GM12878 (cell line): ENCODE results near the gene SBNO2. TPM values are rescaled to one million over a fixed set of nuclear protein-coding genes. Genes with fewer than 3 reads are reported as not detected.

ENCODE experiments used
- ATAC-seq: fragments of 200-7000 bp; cut with Tn5 transposase; 3 replicates; pipeline ENCODE4 v1.9.1; 2020; ENCODE audit warnings: mild to moderate bottlenecking, moderate library complexity
- BruUV-seq: library from RNA; stranded (reverse); fragments of 400-500 nt; replicated peaks from 2 replicates; lab custom pipeline; 2021; lab: Mats Ljungman, UMichigan
- CTCF ChIA-PET: fragments of 300-600 bp; sonication (Branson Sonifier 250); formaldehyde crosslinking; extraction: SDS; loops from one replicate; lab custom pipeline; 2021; ENCODE audit warnings: inconsistent platforms; lab: Yijun Ruan, JAX
- POLR2A ChIA-PET: fragments of 350-600 bp; formaldehyde crosslinking; extraction: SDS; loops from one replicate; lab custom pipeline; 2021; ENCODE audit warnings: inconsistent platforms; lab: Charles Lee
- RAD21 ChIA-PET: fragments of 300-600 bp; sonication (Branson Sonifier 250); formaldehyde crosslinking; loops from one replicate; lab custom pipeline; 2023; ENCODE audit warnings: antibody characterized with exemption; ENCODE audit not compliant: unreplicated experiment; lab: Charles Lee
- SMC1A ChIA-PET: fragments of 300-600 bp; sonication (Branson Sonifier 250); formaldehyde crosslinking; loops from one replicate; lab custom pipeline; 2023; ENCODE audit not compliant: unreplicated experiment, uncharacterized antibody; lab: Charles Lee
- DNase-seq: peaks from one replicate; pipeline ENCODE4 v3.0.0-alpha.2; 2011; ENCODE audit warnings: low read depth, low spot score
- FAIRE-seq: peaks from 3 replicates; lab custom pipeline; 2011; peaks lifted over from hg19 to GRCh38; lab: Jason Lieb, UNC
- H2AFZ ChIP-seq: 2 replicates; pipeline ENCODE4 v1.6.0; 2011; ENCODE audit warnings: low read depth, low read length, control low read depth; ENCODE audit not compliant: control insufficient read depth
- H3K27ac ChIP-seq: 2 replicates; pipeline ENCODE4 v1.5.1; 2011; ENCODE audit warnings: control low read depth; ENCODE audit not compliant: control insufficient read depth, insufficient read depth
- H3K27me3 ChIP-seq, 2 experiments: replicated peaks in 1 of 2; 2 replicates each; pipeline versions ENCODE4 v1.6.0 to v1.6.1; 2011; ENCODE audit warnings: low read length in 1 of 2; ENCODE audit not compliant: control insufficient read depth in 2 of 2, insufficient read depth in 2 of 2
- H3K36me3 ChIP-seq, 2 experiments: 2 replicates each; pipeline ENCODE4 v1.5.1; 2011; ENCODE audit warnings: low read length in 1 of 2; ENCODE audit not compliant: control insufficient read depth in 2 of 2, insufficient read depth in 2 of 2
- H3K4me1 ChIP-seq: 2 replicates; pipeline ENCODE4 v1.6.1; 2011; ENCODE audit warnings: mild to moderate bottlenecking, low read length, moderate library complexity, mixed read lengths; ENCODE audit not compliant: control insufficient read depth, insufficient read depth
- H3K4me2 ChIP-seq: 2 replicates; pipeline ENCODE4 v1.6.0; 2011; ENCODE audit warnings: control low read depth; ENCODE audit not compliant: control insufficient read depth, insufficient read depth
- H3K4me3 ChIP-seq: fragments of 200-600 bp; sonication (generic); 2 replicates; pipeline ENCODE4 v1.5.1; 2016
- H3K79me2 ChIP-seq: 2 replicates; pipeline ENCODE4 v1.6.0; 2011; ENCODE audit warnings: low read length; ENCODE audit not compliant: control insufficient read depth, insufficient read depth
- H3K9ac ChIP-seq: 2 replicates; pipeline ENCODE4 v1.8.0; 2011; ENCODE audit warnings: low read length, control low read depth, mixed read lengths; ENCODE audit not compliant: control insufficient read depth, insufficient read depth
- H3K9me3 ChIP-seq: replicated peaks from 3 replicates; pipeline ENCODE4 v1.5.1; 2011; ENCODE audit warnings: mild to moderate bottlenecking, low read length; ENCODE audit not compliant: control insufficient read depth, insufficient read depth
- H4K20me1 ChIP-seq: 2 replicates; pipeline ENCODE4 v1.6.0; 2011; ENCODE audit not compliant: control insufficient read depth, insufficient read depth
- CHD4 ChIP-seq: fragments of 200-600 bp; sonication (generic); IDR thresholded peaks from 2 replicates; pipeline ENCODE4 v1.6.1; 2016; ENCODE audit warnings: mild to moderate bottlenecking
- FOXM1 ChIP-seq: IDR thresholded peaks from 2 replicates; pipeline ENCODE4 v1.6.1; 2012; ENCODE audit warnings: low read depth, mild to moderate bottlenecking, inconsistent platforms, low read length, moderate library complexity
- HDAC6 ChIP-seq: fragments of 200-600 bp; sonication (generic); IDR thresholded peaks from one replicate; pipeline ENCODE4 v1.8.0; 2017; ENCODE audit warnings: antibody characterized with exemption; ENCODE audit not compliant: unreplicated experiment
- IKZF1 ChIP-seq: fragments of 450-650 bp; conservative IDR thresholded peaks from 2 replicates; pipeline ENCODE4 v1.6.1; 2017; ENCODE audit warnings: antibody characterized with exemption, mild to moderate bottlenecking
- MEF2B ChIP-seq: fragments of 450-650 bp; IDR thresholded peaks from 2 replicates; pipeline ENCODE4 v1.6.1; 2018; ENCODE audit warnings: mild to moderate bottlenecking, moderate library complexity; ENCODE audit not compliant: partially characterized antibody, poor library complexity, severe bottlenecking
- NFIC ChIP-seq: IDR thresholded peaks from 2 replicates; pipeline ENCODE4 v1.6.1; 2012; ENCODE audit warnings: low read depth, mild to moderate bottlenecking, inconsistent platforms, low read length, moderate library complexity
- RCOR1 ChIP-seq: conservative IDR thresholded peaks from 2 replicates; pipeline ENCODE4 v1.6.1; 2012; ENCODE audit warnings: low read depth, low read length, improper control_type of control experiment
- RFX5 ChIP-seq: IDR thresholded peaks from 2 replicates; pipeline ENCODE4 v1.6.1; 2011; ENCODE audit warnings: low read depth, low read length, improper control_type of control experiment
- SMAD1 ChIP-seq: fragments of 450-650 bp; IDR thresholded peaks from 2 replicates; pipeline ENCODE4 v1.6.1; 2018; ENCODE audit warnings: mild to moderate bottlenecking, low read depth; ENCODE audit not compliant: partially characterized antibody
- SMAD5 ChIP-seq: IDR thresholded peaks from 2 replicates; pipeline ENCODE4 v1.6.1; 2016; ENCODE audit warnings: antibody characterized with exemption, low read depth
- SPI1 ChIP-seq: IDR thresholded peaks from 2 replicates; pipeline ENCODE4 v1.6.1; 2011; ENCODE audit warnings: low read depth, mild to moderate bottlenecking, low read length, moderate library complexity, borderline replicate concordance; ENCODE audit not compliant: insufficient read depth
- SUZ12 ChIP-seq: fragments of 200-600 bp; sonication (generic); IDR thresholded peaks from one replicate; pipeline ENCODE4 v1.6.1; 2018; ENCODE audit warnings: antibody characterized with exemption, mild to moderate bottlenecking; ENCODE audit not compliant: unreplicated experiment
- TCF12 ChIP-seq: IDR thresholded peaks from 2 replicates; pipeline ENCODE4 v1.6.1; 2011; ENCODE audit warnings: low read depth, mild to moderate bottlenecking, low read length
- YY1 ChIP-seq: IDR thresholded peaks from 2 replicates; pipeline ENCODE4 v1.6.1; 2011; ENCODE audit warnings: low read depth, mild to moderate bottlenecking, low read length
- ZBTB4 ChIP-seq: fragments of 450-650 bp; formaldehyde crosslinking; IDR thresholded peaks from 2 replicates; pipeline ENCODE4 v1.4.0; 2022; ENCODE audit warnings: mild to moderate bottlenecking, moderate library complexity
- WGBS: methylation state at CpG from one replicate; pipeline ENCODE4 v1.1.6; 2016; ENCODE audit warnings: low lambda C conversion rate; ENCODE audit not compliant: insufficient replicate concordance, insufficient coverage; ENCODE audit errors: missing lambda C conversion rate; 5-methylcytosine and 5-hydroxymethylcytosine counted together
- in situ Hi-C: fragments of 300-500 bp; cut with MboI; formaldehyde crosslinking; loops from 9 replicates; pipeline ENCODE4 v1.14.3; 2018; ENCODE audit warnings: mixed read lengths
- intact Hi-C: fragments of 100-400 bp; cut with micrococcal nuclease; formaldehyde crosslinking; loops from one replicate; pipeline ENCODE4 v1.14.2; 2022; ENCODE audit not compliant: unreplicated experiment
- polyA plus RNA-seq, 11 experiments: library from polyadenylated mRNA; depleted of rRNA in 4 of 11; unstranded in 6 of 11; stranded (reverse) in 5 of 11; fragments of >200 nt; fragmentation: Nextera tagmentation in 4 of 11; fragmentation: Illumina TruSeq in 1 of 11; extraction: Ambion mirVana in 4 of 11; extraction: Trizol in 1 of 11; gene quantifications; 1 replicate in 1 of 11; 2 replicates in 10 of 11; pipeline versions ENCODE4 v1.2.1 to v1.2.3, GENCODE V29; 2011 to 2016; ENCODE audit warnings: inconsistent platforms in 2 of 11, missing spikeins in 2 of 11, low read depth in 1 of 11
- total RNA-seq, 4 experiments: library from RNA; depleted of rRNA in 3 of 4; stranded (reverse); fragments of >200 nt in 3 of 4; fragmentation: Illumina TruSeq in 1 of 4; extraction: Trizol in 1 of 4; gene quantifications; 2 replicates each; pipeline versions ENCODE4 v1.2.1 to v1.2.3, GENCODE V29; 2013 to 2021
- TF ChIP-seq, protein P1 (sequence below): fragments of 450-650 bp; IDR thresholded peaks from 2 replicates; pipeline ENCODE4 v1.6.1; 2016; ENCODE audit warnings: mild to moderate bottlenecking
- TF ChIP-seq, protein P2 (sequence below): IDR thresholded peaks from 2 replicates; pipeline ENCODE4 v1.6.1; 2011; ENCODE audit warnings: mild to moderate bottlenecking, low read depth, low read length, moderate library complexity; ENCODE audit not compliant: insufficient replicate concordance

Gene SBNO2
- total and polyA plus RNA-seq, 10 of the 15 experiments (the other 5 are each of a cell fraction or from before 2014, with no cell fraction given) = 0.08 to 44.6 (median 5.4) TPM

- Histone ChIP-seq H3K9me3 (no peaks in the 10 kb centered on the region), H3K79me2 (peaks cover 38% of the 10 kb centered on the region), H3K9ac (peak overlapping the region; percentile 86), H2AFZ (no peak overlapping the region), H3K4me1 (peaks cover 34% of the 10 kb centered on the region), H3K36me3 (peaks cover 0 to 15% of the 10 kb centered on the region in 2 experiments; a peak in 3 of 4 replicates), H3K27ac (peak overlapping the region; percentile 86), H3K27me3 (no peaks in the 10 kb centered on the region), H4K20me1 (no peaks in the 10 kb centered on the region; the same call in 1 of the 2 replicates), H3K4me3 (peak overlapping the region; percentile 91), H3K4me2 (peak overlapping the region; percentile 99)
- intact Hi-C loops (loop anchor here (5.0 kb wide), 1 partner anchor 40 kb away; the partner anchor contains the start of gene SBNO2), in situ Hi-C loops (no loop called here)
- peak; percentile 76 for ATAC-seq
- peak; percentile 81 for FAIRE-seq
- BruUV-seq = no TSS peak
- 2% methylated on average over 64 of the region's 64 CpGs for WGBS
- RAD21 ChIA-PET = interaction anchor here (0.6 to 1.4 kb wide), 2 partner anchors 19 to 84 kb away, joined by 3 to 9 read pairs; no protein-coding TSS in a partner anchor
- DNase-seq = peak; percentile 21
- POLR2A ChIA-PET = interaction anchor here (0.8 to 2.1 kb wide), 2 partner anchors 18 to 35 kb away, joined by 4 to 8 read pairs; no protein-coding TSS in a partner anchor
- CTCF ChIA-PET = interaction anchor here (1.3 to 1.8 kb wide), 3 partner anchors 18 to 74 kb away, joined by 3 to 9 read pairs (median 4); no protein-coding TSS in a partner anchor
- SMC1A ChIA-PET = interaction anchor here (1.0 to 2.5 kb wide), 3 partner anchors 18 to 43 kb away, joined by 3 to 7 read pairs (median 3); partner anchors contain the start of gene SBNO2
- TF ChIP-seq SUZ12 (no peak), MEF2B (peak; percentile 13), FOXM1 (no peak), RCOR1 (no peak), IKZF1 (peak; percentile 65), RFX5 (no peak), TCF12 (0 out of 2 replicates have a peak, but pooled peaks have one; percentile 3), CHD4 (no peak), SMAD1 (no peak), ZBTB4 (CRISPR knock-in tag) (no peak), HDAC6 (no peak), YY1 (peak; percentile 67; the same call in 1 of the 2 replicates), SPI1 (peak; percentile 28; the same call in 1 of the 2 replicates), SMAD5 (no peak), NFIC (no peak)
- TF ChIP-seq, protein P1, sequence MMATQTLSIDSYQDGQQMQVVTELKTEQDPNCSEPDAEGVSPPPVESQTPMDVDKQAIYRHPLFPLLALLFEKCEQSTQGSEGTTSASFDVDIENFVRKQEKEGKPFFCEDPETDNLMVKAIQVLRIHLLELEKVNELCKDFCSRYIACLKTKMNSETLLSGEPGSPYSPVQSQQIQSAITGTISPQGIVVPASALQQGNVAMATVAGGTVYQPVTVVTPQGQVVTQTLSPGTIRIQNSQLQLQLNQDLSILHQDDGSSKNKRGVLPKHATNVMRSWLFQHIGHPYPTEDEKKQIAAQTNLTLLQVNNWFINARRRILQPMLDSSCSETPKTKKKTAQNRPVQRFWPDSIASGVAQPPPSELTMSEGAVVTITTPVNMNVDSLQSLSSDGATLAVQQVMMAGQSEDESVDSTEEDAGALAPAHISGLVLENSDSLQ = no peak
- TF ChIP-seq, protein P2, sequence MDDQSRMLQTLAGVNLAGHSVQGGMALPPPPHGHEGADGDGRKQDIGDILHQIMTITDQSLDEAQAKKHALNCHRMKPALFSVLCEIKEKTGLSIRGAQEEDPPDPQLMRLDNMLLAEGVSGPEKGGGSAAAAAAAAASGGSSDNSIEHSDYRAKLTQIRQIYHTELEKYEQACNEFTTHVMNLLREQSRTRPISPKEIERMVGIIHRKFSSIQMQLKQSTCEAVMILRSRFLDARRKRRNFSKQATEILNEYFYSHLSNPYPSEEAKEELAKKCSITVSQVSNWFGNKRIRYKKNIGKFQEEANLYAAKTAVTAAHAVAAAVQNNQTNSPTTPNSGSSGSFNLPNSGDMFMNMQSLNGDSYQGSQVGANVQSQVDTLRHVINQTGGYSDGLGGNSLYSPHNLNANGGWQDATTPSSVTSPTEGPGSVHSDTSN = no peak
These were observed 42.1 kb downstream of the SBNO2 start for GRCh38 chr19:1131718-1132551.
